K562 (cell line): Measurements from ENCODE around the gene TMPRSS9. TPM values are rescaled to one million over a fixed set of nuclear protein-coding genes. Genes with fewer than 3 reads are reported as not detected.
A peak's percentile ranks its signal among the peaks of the same experiment; 100 is the strongest.

ENCODE experiments used
- ATAC-seq: fragments of 200-7000 bp; cut with Tn5 transposase; 3 replicates; pipeline ENCODE4 v1.9.1; 2020; ENCODE audit warnings: moderate library complexity
- BruUV-seq: library from RNA; stranded (reverse); fragments of 400-500 nt; replicated peaks from 2 replicates; lab custom pipeline; 2021; lab: Mats Ljungman, UMichigan
- CTCF ChIA-PET: fragments of 300-600 bp; formaldehyde crosslinking; extraction: SDS; loops from one replicate; lab custom pipeline; 2021; ENCODE audit warnings: low intra/inter-chr PET ratio; lab: Yijun Ruan, JAX
- POLR2A ChIA-PET: fragments of 300-600, 350-650 bp; sonication (Branson Sonifier 250); formaldehyde crosslinking; extraction: SDS; loops from one replicate; lab custom pipeline; 2021; ENCODE audit warnings: antibody characterized with exemption, inconsistent platforms; lab: Yijun Ruan, JAX
- DNase-seq, 4 experiments: peaks; one replicate each; pipeline versions ENCODE4 v3.0.0 to v3.0.0-alpha.2; 2011 to 2018; ENCODE audit warnings: low spot score in 3 of 4, mixed read lengths in 3 of 4; ENCODE audit errors: extremely low read depth in 1 of 4
- FAIRE-seq: peaks from 2 replicates; lab custom pipeline; 2011; peaks lifted over from hg19 to GRCh38; lab: Jason Lieb, UNC
- H2AFZ ChIP-seq: 2 replicates; pipeline ENCODE4 v1.6.0; 2011; ENCODE audit warnings: low read depth, low read length, control low read depth, inconsistent platforms
- H3K27ac ChIP-seq: fragments of 200-600 bp; 3 replicates; pipeline ENCODE4 v1.8.0; 2011; ENCODE audit warnings: low read depth, mild to moderate bottlenecking, control low read depth, inconsistent platforms, low read length, moderate library complexity, mixed read lengths; ENCODE audit errors: extremely low read depth
- H3K27me3 ChIP-seq, 2 experiments: fragments of 300-600 bp in 1 of 2; 2 replicates in 1 of 2; 3 replicates in 1 of 2; pipeline versions ENCODE4 v1.6.0 to v1.8.0; 2011; ENCODE audit warnings: inconsistent platforms in 2 of 2, low read length in 2 of 2, mild to moderate bottlenecking in 1 of 2, mixed read lengths in 1 of 2, moderate library complexity in 1 of 2; ENCODE audit not compliant: control insufficient read depth in 2 of 2, insufficient read depth in 2 of 2
- H3K36me3 ChIP-seq: fragments of 300-600 bp; 3 replicates; pipeline ENCODE4 v1.8.0; 2011; ENCODE audit warnings: mild to moderate bottlenecking, low read length, inconsistent platforms; ENCODE audit not compliant: control insufficient read depth, insufficient read depth
- H3K4me1 ChIP-seq, 2 experiments: fragments of 200-600 bp in 1 of 2; replicated peaks in 1 of 2; 2 replicates in 1 of 2; 3 replicates in 1 of 2; pipeline versions ENCODE4 v1.5.1 to v1.8.0; 2011; ENCODE audit warnings: inconsistent platforms in 2 of 2, low read length in 2 of 2, mild to moderate bottlenecking in 1 of 2, mixed read lengths in 1 of 2, moderate library complexity in 1 of 2; ENCODE audit not compliant: control insufficient read depth in 2 of 2, insufficient read depth in 2 of 2
- H3K4me2 ChIP-seq: 2 replicates; pipeline ENCODE4 v1.6.1; 2011; ENCODE audit warnings: low read length, control low read depth, inconsistent platforms, mixed read lengths; ENCODE audit not compliant: insufficient read depth
- H3K4me3 ChIP-seq: fragments of 200-600 bp; sonication (generic), shearing (Covaris generic); 2 replicates; pipeline ENCODE4 v1.5.1; 2016; ENCODE audit warnings: control low read depth, inconsistent platforms
- H3K79me2 ChIP-seq: fragments of 200-600 bp; 3 replicates; pipeline ENCODE4 v1.8.0; 2011; ENCODE audit warnings: low read length, inconsistent platforms; ENCODE audit not compliant: control insufficient read depth, insufficient read depth
- H3K9ac ChIP-seq, 2 experiments: 2 replicates each; pipeline versions ENCODE4 v1.6.0 to v1.6.1; 2011; ENCODE audit warnings: low read depth in 2 of 2, low read length in 2 of 2, control low read depth in 1 of 2, inconsistent platforms in 1 of 2, mild to moderate bottlenecking in 1 of 2, mixed read lengths in 1 of 2; ENCODE audit not compliant: insufficient read depth in 1 of 2
- H3K9me1 ChIP-seq: one replicate; pipeline ENCODE4 v1.6.0; 2011; ENCODE audit warnings: inconsistent platforms, mild to moderate bottlenecking, low read length, moderate library complexity; ENCODE audit not compliant: control insufficient read depth, insufficient read depth
- H3K9me3 ChIP-seq: replicated peaks from 2 replicates; pipeline ENCODE4 v1.5.1; 2011; ENCODE audit warnings: low read depth, low read length, inconsistent platforms; ENCODE audit not compliant: control insufficient read depth, insufficient read depth
- H4K20me1 ChIP-seq: replicated peaks from 2 replicates; pipeline ENCODE4 v1.6.1; 2011; ENCODE audit warnings: low read length, inconsistent platforms, mixed read lengths; ENCODE audit not compliant: control insufficient read depth, insufficient read depth
- ASH1L ChIP-seq: fragments of 450-650 bp; IDR thresholded peaks from 2 replicates; pipeline ENCODE4 v1.6.1; 2018; ENCODE audit warnings: borderline replicate concordance, mild to moderate bottlenecking, low read depth; ENCODE audit not compliant: partially characterized antibody
- HDAC6 ChIP-seq: IDR thresholded peaks from 2 replicates; pipeline ENCODE4 v1.6.1; 2012; ENCODE audit warnings: low read depth, mild to moderate bottlenecking, control low read depth, inconsistent platforms, low read length, moderate library complexity
- HMG20A ChIP-seq: fragments of 450-650 bp; formaldehyde crosslinking; conservative IDR thresholded peaks from 2 replicates; pipeline ENCODE4 v1.4.0; 2020; ENCODE audit warnings: mild to moderate bottlenecking, mixed read lengths
- MAFK ChIP-seq: IDR thresholded peaks from 2 replicates; pipeline ENCODE4 v1.6.1; 2011; ENCODE audit warnings: low read length, improper control_type of control experiment
- NRF1 ChIP-seq, 2 experiments: fragments of 450-650 bp; IDR thresholded peaks in 1 of 2; conservative IDR thresholded peaks in 1 of 2; 2 replicates each; pipeline ENCODE4 v1.6.1; 2014; ENCODE audit warnings: mild to moderate bottlenecking in 2 of 2
- RBFOX2 ChIP-seq: fragments of 200-400 bp; formaldehyde crosslinking; IDR thresholded peaks from 2 replicates; pipeline ENCODE4 v1.6.1; 2017; ENCODE audit warnings: low read depth, mild to moderate bottlenecking, low read length, moderate library complexity
- SIRT6 ChIP-seq: IDR thresholded peaks from one replicate; pipeline ENCODE4 v1.6.1; 2012; ENCODE audit warnings: low read depth, mild to moderate bottlenecking, control low read depth, inconsistent platforms, low read length, moderate library complexity
- TSC22D4 ChIP-seq: fragments of 450-650 bp; IDR thresholded peaks from 2 replicates; pipeline ENCODE4 v1.6.1; 2016; ENCODE audit warnings: missing genetic modification characterization, missing biosample characterization, control low read depth
- ZFPM2 ChIP-seq: fragments of 250-450 bp; sonication (Bioruptor Pico); IDR thresholded peaks from 2 replicates; pipeline ENCODE4 v1.5.1; 2022; ENCODE audit warnings: mild to moderate bottlenecking
- ZNF121 ChIP-seq: sonication (generic); formaldehyde crosslinking; conservative IDR thresholded peaks from 2 replicates; pipeline ENCODE4 v1.8.0; 2022; ENCODE audit warnings: missing genetic modification reagents
- ZNF184 ChIP-seq: sonication (generic); formaldehyde crosslinking; IDR thresholded peaks from 2 replicates; pipeline ENCODE4 v1.5.0; 2020; ENCODE audit warnings: missing genetic modification reagents
- ZNF445 ChIP-seq: fragments of 250-450 bp; sonication (Bioruptor Pico); IDR thresholded peaks from 2 replicates; pipeline ENCODE4 v1.4.0; 2020; ENCODE audit warnings: low read depth, mild to moderate bottlenecking, moderate library complexity
- WGBS: fragments of 100-300 bp; shearing (Covaris generic); methylation state at CpG from one replicate; pipeline ENCODE4 v1.1.6; 2016; ENCODE audit warnings: low coverage, mixed read lengths; ENCODE audit not compliant: insufficient coverage; ENCODE audit errors: missing lambda C conversion rate; 5-methylcytosine and 5-hydroxymethylcytosine counted together
- in situ Hi-C: fragments of 300-500 bp; cut with MboI; formaldehyde crosslinking; loops from 4 replicates; pipeline ENCODE4 v1.15.0; 2018; ENCODE audit warnings: inconsistent platforms, mixed read lengths
- intact Hi-C: fragments of 100-400 bp; cut with micrococcal nuclease; formaldehyde crosslinking; loops from 2 replicates; pipeline ENCODE4 v1.14.2; 2022
- polyA plus RNA-seq, 8 experiments: library from polyadenylated mRNA; depleted of rRNA in 4 of 8; stranded (reverse) in 5 of 8; unstranded in 3 of 8; fragments of >200 nt; fragmentation: Nextera tagmentation in 2 of 8; fragmentation: Illumina TruSeq in 1 of 8; extraction: Ambion mirVana in 2 of 8; extraction: Trizol in 1 of 8; gene quantifications; 2 replicates each; pipeline versions ENCODE4 v1.2.1 to v1.2.3, GENCODE V29; 2011 to 2014; ENCODE audit warnings: inconsistent platforms in 1 of 8, missing spikeins in 1 of 8
- total RNA-seq, 7 experiments: library from RNA; depleted of rRNA in 6 of 7; stranded (reverse); fragments of >200 nt in 6 of 7; fragmentation: Illumina TruSeq in 2 of 7; extraction: Trizol in 2 of 7; gene quantifications; 2 replicates each; pipeline versions ENCODE4 v1.2.1 to v1.2.3, GENCODE V29; 2011 to 2021; ENCODE audit warnings: low replicate concordance in 1 of 7

Gene TMPRSS9
- total and polyA plus RNA-seq, 9 of the 15 experiments (the other 6 are each of a cell fraction or from before 2014, with no cell fraction given) = 0.01 to 0.03 TPM; not detected in 7

DNA sequence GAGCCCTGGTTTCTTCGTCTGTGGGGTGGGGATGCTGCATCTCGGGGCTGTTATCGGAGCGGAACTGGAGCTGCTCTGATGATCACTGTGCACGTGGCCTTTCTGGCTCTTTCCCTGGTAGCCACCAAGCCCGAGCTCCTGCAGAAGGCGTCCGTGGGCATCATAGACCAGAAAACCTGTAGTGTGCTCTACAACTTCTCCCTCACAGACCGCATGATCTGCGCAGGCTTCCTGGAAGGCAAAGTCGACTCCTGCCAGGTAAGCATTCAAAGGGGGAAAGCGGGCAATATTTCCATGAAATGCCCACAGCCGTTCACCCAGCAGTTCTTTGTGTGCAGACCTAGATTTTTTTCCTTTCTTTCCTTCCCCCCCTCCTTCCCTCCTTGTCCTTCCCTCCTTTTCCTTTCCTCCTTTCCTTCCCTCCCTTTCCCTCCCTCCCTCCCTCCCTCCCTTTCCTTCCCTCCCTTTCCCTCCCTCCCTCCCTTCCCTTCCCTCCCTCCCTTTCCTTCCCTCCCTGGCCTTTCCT is 57.9 kb downstream of the TMPRSS9 start:
- no TSS peak for BruUV-seq
- Histone ChIP-seq H3K9me1 (no peaks in the 10 kb centered on the region), H4K20me1 (no peaks in the 10 kb centered on the region), H3K9ac (no peak overlapping the region; a peak in 1 of 4 replicates), H3K79me2 (peaks cover 7% of the 10 kb centered on the region), H3K4me1 (peaks cover 0 to 24% of the 10 kb centered on the region in 2 experiments; a peak in 2 of 5 replicates), H3K27ac (no peak overlapping the region), H3K4me2 (no peak overlapping the region), H2AFZ (no peak overlapping the region), H3K27me3 (no peaks in the 10 kb centered on the region), H3K9me3 (no peaks in the 10 kb centered on the region), H3K36me3 (peaks cover 41% of the 10 kb centered on the region; the same call in 1 of the 3 replicates), H3K4me3 (no peak overlapping the region)
- FAIRE-seq = no peak
- intact Hi-C loops (no loop called here), in situ Hi-C loops (no loop called here)
- WGBS = 95% methylated on average over 13 of the region's 13 CpGs
- no peak for TF ChIP-seq ZFPM2 (CRISPR knock-in tag)
- TF ChIP-seq TSC22D4 (tag) = no peak
- TF ChIP-seq RBFOX2 = peak; percentile 42; the same call in 1 of the 2 replicates
- ATAC-seq = no peak
- ChIA-PET POLR2A (interaction anchor here (0.6 to 0.7 kb wide), 2 partner anchors 10 to 181 kb away, joined by 3 read pairs; no protein-coding TSS in a partner anchor), CTCF (no interaction called here)
- DNase-seq = no peak

DNA sequence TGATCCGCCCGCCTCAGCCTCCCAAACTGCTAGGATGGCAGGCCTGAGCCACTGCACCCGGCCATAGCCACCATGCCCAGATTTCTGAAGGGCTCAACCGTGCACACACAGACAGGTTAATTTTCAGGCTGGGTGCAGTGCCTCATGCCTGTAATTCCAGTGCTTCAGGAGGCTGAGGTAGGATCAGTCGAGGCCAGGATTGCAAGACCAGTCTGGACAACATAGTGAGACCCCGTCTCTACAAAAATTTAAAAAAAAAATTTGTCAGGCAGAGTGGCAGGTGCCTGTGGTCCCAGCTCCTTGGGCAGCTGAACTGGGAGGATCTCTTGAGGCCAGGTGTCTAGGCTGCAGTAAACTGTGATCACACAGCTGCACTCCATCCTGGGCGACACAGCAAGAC is 59.7 kb downstream of the TMPRSS9 start:
- BruUV-seq = no TSS peak
- Histone ChIP-seq H4K20me1 (no peaks in the 10 kb centered on the region), H3K79me2 (peaks cover 17% of the 10 kb centered on the region), H2AFZ (no peak overlapping the region), H3K9me3 (no peaks in the 10 kb centered on the region), H3K27ac (no peak overlapping the region), H3K36me3 (peaks cover 59% of the 10 kb centered on the region; the same call in 1 of the 3 replicates), H3K4me1 (peaks cover 0 to 32% of the 10 kb centered on the region in 2 experiments; a peak in 2 of 5 replicates), H3K9me1 (no peaks in the 10 kb centered on the region), H3K9ac (no peak overlapping the region), H3K27me3 (no peaks in the 10 kb centered on the region), H3K4me3 (no peak overlapping the region)
- intact Hi-C loops = no loop called here
- WGBS = 99% methylated on average over 7 of the region's 7 CpGs
- DNase-seq (no peak), ATAC-seq (no peak), FAIRE-seq (no peak)
- ChIA-PET CTCF (no interaction called here), POLR2A (no interaction called here)
- in situ Hi-C loops = no loop called here
- TF ChIP-seq HMG20A (CRISPR knock-in tag) (no peak), ASH1L (no peak), ZNF445 (CRISPR knock-in tag) (no peak), HDAC6 (no peak), MAFK (no peak), ZNF121 (peak; percentile 58; the same call in 1 of the 2 replicates), NRF1 (conservative IDR thresholded peaks at IDR 0.05 in 1 of 2, IDR thresholded peaks at IDR 0.05 in 1 of 2) (no peak), ZNF184 (CRISPR knock-in tag) (no peak), SIRT6 (no peak)
- TF ChIP-seq, all 486 proteins: peak for 1
- H3K4me2 ChIP-seq = no peak overlapping the region
